Measurements from ENCODE around the gene CLEC10A.
"Not testable (repeated sequence)": the region's sequence is repeated elsewhere in the genome, so short reads cannot be mapped to it uniquely, and the experiment has no call there.

CLEC10A gene

GRCh38 chr17:7124923-7125322 lies 44.9 kb upstream of the CLEC10A start:
- Histone ChIP-seq H3F3A (ENCODE audit: insufficient read depth, low read length) (0 out of 2 replicates have a peak, but pooled peaks cover 4% of the 10 kb centered on the region), H3K27me3 (replicated peaks; ENCODE audit: insufficient read depth, low read length) (peaks cover 5% of the 10 kb centered on the region), H3K9ac (ENCODE audit: low read length) (no peak overlapping the region), H4K20me1 (ENCODE audit: insufficient read depth, low read length) (no peaks in the 10 kb centered on the region), H3K36me3 (replicated peaks; ENCODE audit: insufficient read depth, low read length) (no peaks in the 10 kb centered on the region), H3K9me2 (replicated peaks; ENCODE audit: insufficient read depth, low read length) (no peaks in the 10 kb centered on the region), H3K79me2 (ENCODE audit: low read length) (no peaks in the 10 kb centered on the region), H3K4me3 (ENCODE audit: low read length) (no peak overlapping the region), H3K4me2 (ENCODE audit: low read depth, low read length) (no peak overlapping the region), H2AFZ (ENCODE audit: low read length) (no peak overlapping the region), H3K4me1 (ENCODE audit: low read length) (no peaks in the 10 kb centered on the region), H3K27ac (ENCODE audit: low read length) (no peak overlapping the region), H3K9me3 (replicated peaks; ENCODE audit: insufficient read depth, low read length) (no peaks in the 10 kb centered on the region)
- DNase-seq: no peak
- no peak for TF ChIP-seq CTCF (IDR thresholded peaks at IDR 0.05; ENCODE audit: low read length)
- TF ChIP-seq EZH2phosphoT487 (IDR thresholded peaks at IDR 0.05; ENCODE audit: low read length): no peak
- TF ChIP-seq EZH2 (optimal IDR thresholded peaks at IDR 0.05; ENCODE audit: low read depth, low read length): no peak

- Histone ChIP-seq H3K79me2 (ENCODE audit: low read length) (no peaks in the 10 kb centered on the region), H3K27ac (ENCODE audit: low read length) (no peak overlapping the region), H4K20me1 (ENCODE audit: insufficient read depth, low read length) (no peaks in the 10 kb centered on the region), H3K9me2 (replicated peaks; ENCODE audit: insufficient read depth, low read length) (no peaks in the 10 kb centered on the region), H3K27me3 (replicated peaks; ENCODE audit: insufficient read depth, low read length) (peaks cover 12% of the 10 kb centered on the region), H3K4me2 (ENCODE audit: low read depth, low read length) (no peak overlapping the region), H3K4me1 (ENCODE audit: low read length) (no peaks in the 10 kb centered on the region), H3K4me3 (ENCODE audit: low read length) (no peak overlapping the region), H2AFZ (ENCODE audit: low read length) (no peak overlapping the region), H3K36me3 (replicated peaks; ENCODE audit: insufficient read depth, low read length) (no peaks in the 10 kb centered on the region), H3K9me3 (replicated peaks; ENCODE audit: insufficient read depth, low read length) (no peaks in the 10 kb centered on the region), H3K9ac (ENCODE audit: low read length) (no peak overlapping the region), H3F3A (ENCODE audit: insufficient read depth, low read length) (0 out of 2 replicates have a peak, but pooled peaks cover 4% of the 10 kb centered on the region)
- no peak for DNase-seq
- TF ChIP-seq EZH2 (optimal IDR thresholded peaks at IDR 0.05; ENCODE audit: low read depth, low read length) (no peak), CTCF (IDR thresholded peaks at IDR 0.05; ENCODE audit: low read length) (no peak)
These were observed 43.8 kb upstream of the CLEC10A start for GRCh38 chr17:7123844-7124243.

GRCh38 chr17:7122381-7122780 lies 42.3 kb upstream of the CLEC10A start:
- Histone ChIP-seq H3K9me3 (replicated peaks; ENCODE audit: insufficient read depth, low read length) (no peaks in the 10 kb centered on the region), H3K4me3 (ENCODE audit: low read length) (peak overlapping the region; percentile 37; the same call in 1 of the 2 replicates), H3K79me2 (ENCODE audit: low read length) (no peaks in the 10 kb centered on the region), H3K9me2 (replicated peaks; ENCODE audit: insufficient read depth, low read length) (no peaks in the 10 kb centered on the region), H3K27me3 (replicated peaks; ENCODE audit: insufficient read depth, low read length) (peaks cover 24% of the 10 kb centered on the region), H3K27ac (ENCODE audit: low read length) (no peak overlapping the region), H3K36me3 (replicated peaks; ENCODE audit: insufficient read depth, low read length) (no peaks in the 10 kb centered on the region), H3K9ac (ENCODE audit: low read length) (no peak overlapping the region), H4K20me1 (ENCODE audit: insufficient read depth, low read length) (no peaks in the 10 kb centered on the region), H3K4me1 (ENCODE audit: low read length) (no peaks in the 10 kb centered on the region), H3K4me2 (ENCODE audit: low read depth, low read length) (peak overlapping the region; percentile 49), H2AFZ (ENCODE audit: low read length) (peak overlapping the region; percentile 30; the same call in 1 of the 2 replicates), H3F3A (ENCODE audit: insufficient read depth, low read length) (0 out of 2 replicates have a peak, but pooled peaks cover 4% of the 10 kb centered on the region)
- TF ChIP-seq EZH2 (optimal IDR thresholded peaks at IDR 0.05; ENCODE audit: low read depth, low read length): no peak
- no peak for TF ChIP-seq EZH2phosphoT487 (IDR thresholded peaks at IDR 0.05; ENCODE audit: low read length)
- TF ChIP-seq CTCF (IDR thresholded peaks at IDR 0.05; ENCODE audit: low read length): no peak
- peak; percentile 33 for DNase-seq

DNA sequence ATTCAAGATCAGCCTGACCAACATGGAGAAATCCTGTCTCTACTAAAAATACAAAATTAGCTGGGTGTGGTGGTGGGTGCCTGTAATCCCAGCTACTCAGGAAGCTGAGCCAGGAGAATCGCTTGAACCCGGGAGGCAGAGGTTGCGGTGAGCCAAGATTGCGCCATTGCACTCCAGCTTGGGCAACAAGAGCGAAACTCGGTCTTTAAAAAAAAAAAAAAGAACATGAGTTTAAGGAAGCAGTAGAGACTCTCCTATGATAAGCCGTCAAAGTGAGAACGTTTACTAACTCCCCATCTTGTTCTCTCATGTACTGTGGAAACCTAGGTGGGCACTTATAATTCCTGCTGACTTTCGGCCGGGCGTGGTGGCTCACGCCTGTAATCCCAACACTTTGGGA lies 40.6 kb upstream of the CLEC10A start:
- not testable (repeated sequence) for H3K9me3 ChIP-seq (replicated peaks; ENCODE audit: insufficient read depth, low read length); DNase-seq; H3K4me2 ChIP-seq (ENCODE audit: low read depth, low read length); H4K20me1 ChIP-seq (ENCODE audit: insufficient read depth, low read length); H3K9ac ChIP-seq (ENCODE audit: low read length); H3K9me2 ChIP-seq (replicated peaks; ENCODE audit: insufficient read depth, low read length); H3K79me2 ChIP-seq (ENCODE audit: low read length); H2AFZ ChIP-seq (ENCODE audit: low read length); H3K27ac ChIP-seq (ENCODE audit: low read length); H3K36me3 ChIP-seq (replicated peaks; ENCODE audit: insufficient read depth, low read length); H3K4me1 ChIP-seq (ENCODE audit: low read length); H3K4me3 ChIP-seq (ENCODE audit: low read length); H3F3A ChIP-seq (ENCODE audit: insufficient read depth, low read length)
- peaks cover 42% of the 10 kb centered on the region for H3K27me3 ChIP-seq (replicated peaks; ENCODE audit: insufficient read depth, low read length)
